H1 (cell line): ENCODE results near the gene SLCO2A1.

Source experiments
- ATF3 ChIP-seq: IDR thresholded peaks from 2 replicates; pipeline ENCODE4 v1.6.1; 2011; ENCODE audit warnings: low read depth, mild to moderate bottlenecking, low read length; ENCODE audit not compliant: insufficient read depth
- BACH1 ChIP-seq: IDR thresholded peaks from 2 replicates; pipeline ENCODE4 v1.6.1; 2012; ENCODE audit warnings: low read length, improper control_type of control experiment
- CHD1 ChIP-seq: IDR thresholded peaks from 2 replicates; pipeline ENCODE4 v1.6.1; 2012; ENCODE audit warnings: low read depth, low read length, improper control_type of control experiment
- CTCF ChIP-seq, 3 experiments: IDR thresholded peaks; 1 replicate in 2 of 3; 2 replicates in 1 of 3; pipeline versions ENCODE4 v1.5.1 to v1.6.1; 2011; ENCODE audit warnings: low read length in 3 of 3, mild to moderate bottlenecking in 3 of 3, inconsistent platforms in 2 of 3, low read depth in 1 of 3, moderate library complexity in 1 of 3; ENCODE audit not compliant: insufficient read depth in 1 of 3; ENCODE audit errors: control extremely low read depth in 1 of 3
- EZH2 ChIP-seq: fragments of 200-600 bp; sonication (generic); IDR thresholded peaks from 2 replicates; pipeline ENCODE4 v1.7.1; 2012; ENCODE audit warnings: low read depth, mild to moderate bottlenecking, moderate library complexity, low read length, inconsistent platforms; ENCODE audit not compliant: severe bottlenecking
- GABPA ChIP-seq: IDR thresholded peaks from 2 replicates; pipeline ENCODE4 v1.6.1; 2011; ENCODE audit warnings: mild to moderate bottlenecking, low read length, moderate library complexity, borderline replicate concordance; ENCODE audit not compliant: insufficient read depth
- MAFK ChIP-seq: IDR thresholded peaks from 2 replicates; pipeline ENCODE4 v1.6.1; 2012; ENCODE audit warnings: low read depth, mild to moderate bottlenecking, improper control_type of control experiment, low read length
- MAX ChIP-seq: IDR thresholded peaks from 2 replicates; pipeline ENCODE4 v1.6.1; 2012; ENCODE audit warnings: inconsistent platforms
- POLR2A ChIP-seq, 2 experiments: IDR thresholded peaks; 1 replicate in 1 of 2; 2 replicates in 1 of 2; pipeline ENCODE4 v1.6.1; 2011; ENCODE audit warnings: low read depth in 2 of 2, low read length in 2 of 2, mild to moderate bottlenecking in 2 of 2; ENCODE audit errors: control extremely low read depth in 1 of 2
- RAD21 ChIP-seq, 2 experiments: IDR thresholded peaks in 1 of 2; conservative IDR thresholded peaks in 1 of 2; 2 replicates each; pipeline ENCODE4 v1.6.1; 2011; ENCODE audit warnings: low read depth in 2 of 2, low read length in 2 of 2, improper control_type of control experiment in 1 of 2, inconsistent platforms in 1 of 2, mild to moderate bottlenecking in 1 of 2, moderate library complexity in 1 of 2
- RNF2 ChIP-seq: fragments of 200-900, 300-1000 bp; sonication (generic); IDR thresholded peaks from 2 replicates; pipeline ENCODE4 v1.7.1; 2016; ENCODE audit warnings: borderline replicate concordance, low read depth, mild to moderate bottlenecking, antibody characterized with exemption, low read length; ENCODE audit not compliant: poor library complexity, severe bottlenecking; ENCODE audit errors: missing control alignments
- SIRT6 ChIP-seq: IDR thresholded peaks from one replicate; pipeline ENCODE4 v1.7.1; 2012; ENCODE audit warnings: low read length, inconsistent platforms
- TBP ChIP-seq: IDR thresholded peaks from 2 replicates; pipeline ENCODE4 v1.6.1; 2011; ENCODE audit warnings: low read depth, low read length, improper control_type of control experiment

GRCh38 chr3:133997871-133998635, 31.7 kb downstream of the SLCO2A1 start:
- no peak for TF ChIP-seq ATF3
- no peak for TF ChIP-seq CHD1
- no peak for TF ChIP-seq CTCF (IDR thresholded peaks at IDR 0.05; ENCODE audit: control extremely low read depth in 1 of 3, insufficient read depth in 1 of 3, low read depth in 1 of 3, low read length in 3 of 3)
- TF ChIP-seq MAX, result no peak
- TF ChIP-seq RNF2, result no peak
- no peak for TF ChIP-seq TBP
- no peak for TF ChIP-seq RAD21 (IDR thresholded peaks at IDR 0.05 in 1 of 2, conservative IDR thresholded peaks at IDR 0.05 in 1 of 2; ENCODE audit: low read depth in 2 of 2, low read length in 2 of 2)
- no peak for TF ChIP-seq EZH2
- TF ChIP-seq GABPA, result no peak
- TF ChIP-seq SIRT6, result no peak
- no peak for TF ChIP-seq POLR2A (IDR thresholded peaks at IDR 0.05; ENCODE audit: control extremely low read depth in 1 of 2, low read depth in 2 of 2, low read length in 2 of 2)
- no peak for TF ChIP-seq BACH1
- TF ChIP-seq MAFK, result no peak
